Neural progenitor cell (in vitro differentiated cells): ENCODE data around the gene CORIN. TPM values are rescaled to one million over a fixed set of nuclear protein-coding genes. Genes with fewer than 3 reads are reported as not detected.

Experiments used
- DNase-seq: peaks from one replicate; pipeline ENCODE4 v3.0.0-alpha.2; 2016; ENCODE audit warnings: low spot score
- H2AFZ ChIP-seq: fragments of 200-600 bp; sonication (generic); replicated peaks from 2 replicates; pipeline ENCODE4 v1.6.1; 2016; ENCODE audit warnings: antibody characterized with exemption
- H3F3A ChIP-seq: fragments of 200-600 bp; sonication (generic); 2 replicates; pipeline ENCODE4 v1.6.1; 2016; ENCODE audit warnings: antibody characterized with exemption, low read depth
- H3K27ac ChIP-seq: fragments of 200-600 bp; sonication (generic); 2 replicates; pipeline ENCODE4 v1.5.1; 2016; ENCODE audit warnings: mild to moderate bottlenecking
- H3K27me3 ChIP-seq: fragments of 200-600 bp; sonication (generic); 2 replicates; pipeline ENCODE4 v1.6.1; 2016; ENCODE audit warnings: mild to moderate bottlenecking, moderate library complexity
- H3K36me3 ChIP-seq: fragments of 200-600 bp; sonication (generic); 2 replicates; pipeline ENCODE4 v1.5.1; 2016
- H3K4me1 ChIP-seq: fragments of 200-600 bp; sonication (generic); 2 replicates; pipeline ENCODE4 v1.6.1; 2016; ENCODE audit warnings: mixed run types
- H3K4me2 ChIP-seq: fragments of 200-600 bp; sonication (generic); 2 replicates; pipeline ENCODE4 v1.6.1; 2016
- H3K4me3 ChIP-seq: fragments of 200-600 bp; sonication (generic); 2 replicates; pipeline ENCODE4 v1.5.1; 2016
- H3K79me2 ChIP-seq: fragments of 200-600 bp; sonication (generic); 2 replicates; pipeline ENCODE4 v1.6.1; 2016; ENCODE audit warnings: low read depth
- H3K9ac ChIP-seq: fragments of 200-600 bp; sonication (generic); 2 replicates; pipeline ENCODE4 v1.6.1; 2016
- H3K9me3 ChIP-seq: fragments of 200-600 bp; sonication (generic); 2 replicates; pipeline ENCODE4 v1.5.1; 2016; ENCODE audit warnings: low read depth
- H4K20me1 ChIP-seq: fragments of 200-600 bp; sonication (generic); 2 replicates; pipeline ENCODE4 v1.6.1; 2016; ENCODE audit warnings: low read depth
- H3K27ac Mint-ChIP-seq: 3 replicates; pipeline ENCODE4 v1.8.0; 2021; ENCODE audit warnings: mixed read lengths
- H3K27me3 Mint-ChIP-seq: 2 replicates; pipeline ENCODE4 v1.8.0; 2022; ENCODE audit warnings: low read depth, mild to moderate bottlenecking, inconsistent platforms, moderate library complexity, mixed read lengths; ENCODE audit not compliant: insufficient read depth
- H3K36me3 Mint-ChIP-seq: 3 replicates; pipeline ENCODE4 v1.8.0; 2021; ENCODE audit warnings: mixed read lengths
- H3K4me1 Mint-ChIP-seq: 3 replicates; pipeline ENCODE4 v1.8.0; 2021; ENCODE audit warnings: mixed read lengths
- H3K4me3 Mint-ChIP-seq: 3 replicates; pipeline ENCODE4 v1.8.0; 2021; ENCODE audit warnings: mild to moderate bottlenecking, moderate library complexity, mixed read lengths
- H3K9me3 Mint-ChIP-seq: 3 replicates; pipeline ENCODE4 v1.8.0; 2020; ENCODE audit warnings: mixed read lengths
- CTCF ChIP-seq: fragments of 200-600 bp; sonication (generic); IDR thresholded peaks from 2 replicates; pipeline ENCODE4 v1.5.1; 2017; ENCODE audit warnings: antibody characterized with exemption, mild to moderate bottlenecking
- EZH2 ChIP-seq: fragments of 200-600 bp; sonication (generic); IDR thresholded peaks from 2 replicates; pipeline ENCODE4 v1.6.1; 2017; ENCODE audit warnings: antibody characterized with exemption, mild to moderate bottlenecking, moderate library complexity
- EZH2phosphoT487 ChIP-seq: fragments of 200-600 bp; sonication (generic); IDR thresholded peaks from 2 replicates; pipeline ENCODE4 v1.6.1; 2017; ENCODE audit warnings: antibody characterized with exemption
- total RNA-seq: library from RNA; depleted of rRNA; stranded (reverse); fragments of >200 nt; gene quantifications from 2 replicates; pipeline ENCODE4 v1.2.3, GENCODE V29; 2015; ENCODE audit warnings: low replicate concordance

CORIN gene
- total RNA-seq, 1 donor from 2014 or later: not detected

GRCh38 chr4:47840291-47840690, 2.4 kb upstream of the CORIN start:
- Mint-ChIP-seq H3K4me3 (no peak overlapping the region), H3K27me3 (peaks cover 10% of the 10 kb centered on the region), H3K4me1 (peaks cover 15% of the 10 kb centered on the region), H3K36me3 (peaks cover 9% of the 10 kb centered on the region), H3K27ac (no peak overlapping the region), H3K9me3 (no peaks in the 10 kb centered on the region)
- Histone ChIP-seq H3F3A (peaks cover 21% of the 10 kb centered on the region), H3K9me3 (no peaks in the 10 kb centered on the region), H4K20me1 (peaks cover 22% of the 10 kb centered on the region), H3K27me3 (peaks cover 38% of the 10 kb centered on the region), H3K27ac (no peak overlapping the region), H3K79me2 (no peaks in the 10 kb centered on the region), H3K36me3 (no peaks in the 10 kb centered on the region), H3K4me2 (no peak overlapping the region), H3K9ac (no peak overlapping the region), H2AFZ (no peak overlapping the region), H3K4me1 (peaks cover 4% of the 10 kb centered on the region), H3K4me3 (no peak overlapping the region)
- no peak for DNase-seq
- TF ChIP-seq CTCF: no peak
- no peak for TF ChIP-seq EZH2phosphoT487
- no peak for TF ChIP-seq EZH2

- Histone ChIP-seq H3K4me2 (no peak overlapping the region), H3K4me1 (peaks cover 4% of the 10 kb centered on the region), H2AFZ (no peak overlapping the region), H4K20me1 (peaks cover 22% of the 10 kb centered on the region), H3K27me3 (peaks cover 38% of the 10 kb centered on the region), H3K79me2 (no peaks in the 10 kb centered on the region), H3K27ac (no peak overlapping the region), H3K9ac (no peak overlapping the region), H3K4me3 (no peak overlapping the region), H3K9me3 (no peaks in the 10 kb centered on the region), H3K36me3 (no peaks in the 10 kb centered on the region), H3F3A (peaks cover 21% of the 10 kb centered on the region)
- Mint-ChIP-seq H3K27ac (no peak overlapping the region), H3K4me3 (no peak overlapping the region), H3K4me1 (peaks cover 16% of the 10 kb centered on the region), H3K9me3 (peaks cover under 1% of the 10 kb centered on the region), H3K36me3 (peaks cover 7% of the 10 kb centered on the region), H3K27me3 (peaks cover 10% of the 10 kb centered on the region)
- DNase-seq: no peak
- TF ChIP-seq EZH2phosphoT487 (no peak), EZH2 (no peak), CTCF (peak; percentile 30)
Measured at GRCh38 chr4:47839259-47839658, 1.4 kb upstream of the CORIN start.

- Histone ChIP-seq H3K27ac (no peak overlapping the region), H3F3A (peaks cover 21% of the 10 kb centered on the region), H3K4me3 (peak overlapping the region; percentile 69), H3K9ac (no peak overlapping the region), H2AFZ (no peak overlapping the region), H3K79me2 (no peaks in the 10 kb centered on the region), H3K9me3 (no peaks in the 10 kb centered on the region), H3K4me2 (peak overlapping the region; percentile 90), H3K27me3 (peaks cover 38% of the 10 kb centered on the region), H4K20me1 (peaks cover 22% of the 10 kb centered on the region), H3K4me1 (peaks cover 4% of the 10 kb centered on the region), H3K36me3 (no peaks in the 10 kb centered on the region)
- DNase-seq: peak; percentile 26
- TF ChIP-seq CTCF: no peak
- no peak for TF ChIP-seq EZH2
- peak; percentile 12 for TF ChIP-seq EZH2phosphoT487
- Mint-ChIP-seq H3K36me3 (peaks cover 2% of the 10 kb centered on the region), H3K27me3 (peaks cover 10% of the 10 kb centered on the region), H3K9me3 (peaks cover 5% of the 10 kb centered on the region), H3K27ac (no peak overlapping the region), H3K4me1 (peaks cover 16% of the 10 kb centered on the region), H3K4me3 (no peak overlapping the region)
Measured at GRCh38 chr4:47838445-47838844, 578 bp upstream of the CORIN start.
